Endometrial microvascular endothelial cells (primary cell): ENCODE results near the gene CAB39. TPM values are rescaled to one million over a fixed set of nuclear protein-coding genes. Genes with fewer than 3 reads are reported as not detected.
"Not testable (repeated sequence)": the region's sequence is repeated elsewhere in the genome, so short reads cannot be mapped to it uniquely, and the experiment has no call there.

Source experiments
- in situ Hi-C: cut with HindIII; loops from 2 replicates; pipeline ENCODE4 v1.10.0; 2017; ENCODE audit warnings: low sequenced_read_pairs, low pct_unique_long_range_greater_than_20kb; ENCODE audit errors: inconsistent ontology term
- total RNA-seq: library from RNA; depleted of rRNA; stranded (reverse); fragments of >200 nt; gene quantifications from one replicate; pipeline ENCODE4 v1.2.3, GENCODE V29; 2015; ENCODE audit errors: inconsistent ontology term

The CAB39 gene
- total RNA-seq, 1 donor from 2014 or later, result 65.6 TPM

GRCh38 chr2:230680463-230681170 is 32.0 kb upstream of the CAB39 start:
- in situ Hi-C loops, result no loop called here

GRCh38 chr2:230681171-230681545 is 31.5 kb upstream of the CAB39 start:
- in situ Hi-C loops, result no loop called here

GRCh38 chr2:230682546-230682945 is 30.1 kb upstream of the CAB39 start:
- in situ Hi-C loops, result no loop called here

GRCh38 chr2:230684270-230685168 is 28.1 kb upstream of the CAB39 start:
- in situ Hi-C loops, result no loop called here

GRCh38 chr2:230685178-230685577 is 27.5 kb upstream of the CAB39 start:
- in situ Hi-C loops, result no loop called here

- in situ Hi-C loops, result no loop called here
These were observed 25.1 kb upstream of the CAB39 start for GRCh38 chr2:230687498-230687897.

- in situ Hi-C loops, result no loop called here
These were observed 24.2 kb upstream of the CAB39 start for GRCh38 chr2:230688490-230688889.

- in situ Hi-C loops, result no loop called here
These were observed 22.2 kb upstream of the CAB39 start for GRCh38 chr2:230690439-230690838.

GRCh38 chr2:230691005-230691647 is 21.5 kb upstream of the CAB39 start:
- in situ Hi-C loops, result no loop called here

GRCh38 chr2:230692760-230693159 is 19.9 kb upstream of the CAB39 start:
- in situ Hi-C loops, result no loop called here

GRCh38 chr2:230693411-230693810 is 19.2 kb upstream of the CAB39 start:
- in situ Hi-C loops, result no loop called here

- in situ Hi-C loops, result no loop called here
These were observed 18.4 kb upstream of the CAB39 start for GRCh38 chr2:230694241-230694640.

- in situ Hi-C loops, result no loop called here
These were observed 17.1 kb upstream of the CAB39 start for GRCh38 chr2:230695551-230695950.

- in situ Hi-C loops, result no loop called here
These were observed 16.0 kb upstream of the CAB39 start for GRCh38 chr2:230696670-230697069.

GRCh38 chr2:230697676-230698075 is 15.0 kb upstream of the CAB39 start:
- in situ Hi-C loops, result no loop called here

- in situ Hi-C loops, result not testable (repeated sequence)
These were observed 13.9 kb upstream of the CAB39 start for GRCh38 chr2:230698753-230699152.

GRCh38 chr2:230700447-230700846 is 12.2 kb upstream of the CAB39 start:
- in situ Hi-C loops, result no loop called here

GRCh38 chr2:230701308-230701707 is 11.3 kb upstream of the CAB39 start:
- in situ Hi-C loops, result no loop called here

- in situ Hi-C loops, result not testable (repeated sequence)
These were observed 10.2 kb upstream of the CAB39 start for GRCh38 chr2:230702457-230702856.

GRCh38 chr2:230703514-230703913 is 9.1 kb upstream of the CAB39 start:
- in situ Hi-C loops, result no loop called here
